Measurements from ENCODE around the gene FRMD5. TPM values are rescaled to one million over a fixed set of nuclear protein-coding genes. Genes with fewer than 3 reads are reported as not detected.

The FRMD5 gene
- polyA plus RNA-seq, 1 donor: 1.8 TPM

DNA sequence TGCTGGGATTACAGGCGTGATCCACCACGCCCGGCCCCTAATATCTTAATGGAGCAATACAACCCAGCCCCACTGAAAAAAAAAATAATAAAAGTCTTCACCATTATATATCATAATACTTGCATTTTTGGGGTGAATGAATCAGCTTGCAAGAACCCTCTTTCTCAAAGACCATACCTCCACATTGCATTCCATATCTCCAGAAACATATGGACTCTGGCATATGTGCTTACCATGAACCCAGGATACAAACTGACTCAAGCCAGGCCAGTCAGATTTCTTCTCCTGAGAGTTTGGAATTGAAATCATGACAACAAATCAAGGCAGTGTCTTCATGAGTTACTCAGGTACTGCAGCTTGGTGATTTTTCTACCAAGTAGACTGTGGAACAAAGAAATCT is 101.2 kb downstream of the FRMD5 start:
- DNase-seq: no peak

DNA sequence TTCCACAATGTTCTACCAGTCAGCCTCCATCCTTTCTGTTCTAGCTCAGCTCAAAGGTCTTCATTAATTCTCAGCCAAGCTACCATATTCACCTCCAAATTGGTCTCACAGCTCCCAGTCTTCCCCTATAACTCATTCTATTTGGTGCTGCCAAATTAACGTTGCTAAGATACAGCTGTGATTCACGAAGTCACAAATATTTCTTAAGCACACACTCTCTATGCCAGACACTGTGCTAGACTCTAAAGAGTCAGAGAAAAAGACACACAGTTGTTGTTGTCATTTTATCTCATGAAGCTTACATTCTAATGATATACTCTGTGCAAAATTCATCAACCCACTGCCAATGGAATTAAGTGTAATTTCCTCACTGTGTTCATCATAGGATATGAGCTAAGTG is 102.8 kb downstream of the FRMD5 start:
- no peak for DNase-seq

DNA sequence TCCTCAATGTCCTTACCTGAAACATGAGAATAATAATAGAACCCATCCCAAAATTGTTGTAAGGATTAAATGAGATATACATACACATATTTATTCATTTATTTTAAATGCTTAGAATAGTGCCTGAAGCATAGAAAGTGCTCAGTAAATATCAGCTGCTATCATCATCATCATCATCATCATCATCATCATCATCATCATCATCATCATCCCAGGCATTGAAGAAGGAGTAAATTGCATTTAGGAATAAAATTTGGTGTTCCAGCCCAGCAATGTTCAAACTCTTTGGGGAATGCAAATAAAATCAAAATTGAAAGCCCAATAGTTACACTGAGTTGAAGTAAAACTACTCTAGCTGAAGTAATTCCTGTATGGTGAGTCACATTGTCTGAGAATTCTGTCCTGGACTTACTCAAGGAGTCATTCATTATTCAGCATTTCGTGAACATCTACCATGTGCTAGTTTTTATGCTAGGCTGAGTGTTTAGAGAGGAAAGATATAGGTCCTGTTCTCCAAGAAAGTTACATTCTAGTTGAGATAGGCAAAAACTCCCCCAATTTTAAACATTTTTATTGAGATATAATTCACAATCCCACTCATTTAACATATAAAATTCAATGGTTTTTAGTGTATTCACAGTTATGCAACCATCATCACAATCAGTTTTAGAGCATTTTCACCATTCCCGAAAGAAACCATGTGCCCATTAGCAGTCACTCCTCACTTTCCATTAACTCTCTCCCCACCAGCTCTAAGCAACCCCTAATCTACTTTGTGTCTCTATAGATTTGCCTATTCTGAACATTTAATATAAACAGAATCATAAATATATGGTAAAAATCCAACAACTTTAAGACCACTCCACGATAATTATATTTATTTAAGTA is 107.2 kb downstream of the FRMD5 start:
- DNase-seq: no peak

DNA sequence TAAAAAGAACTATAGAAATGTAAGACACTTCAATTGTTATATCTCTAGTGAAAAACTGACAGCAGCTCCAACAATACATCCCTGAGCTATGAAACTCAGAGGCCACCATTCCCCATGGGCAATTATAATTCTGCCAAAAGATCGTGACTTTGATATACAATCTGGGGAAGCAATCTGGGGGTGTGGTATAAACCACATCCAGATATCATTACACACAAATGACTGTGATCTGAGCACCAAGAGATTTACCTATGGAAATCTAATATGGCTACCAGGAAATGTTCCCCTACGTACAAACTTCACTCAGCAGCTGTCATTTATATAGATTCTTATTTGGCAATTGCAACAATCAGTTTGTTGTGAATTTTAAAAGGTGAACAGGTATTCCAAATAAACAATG is 110.3 kb downstream of the FRMD5 start:
- no peak for DNase-seq

DNA sequence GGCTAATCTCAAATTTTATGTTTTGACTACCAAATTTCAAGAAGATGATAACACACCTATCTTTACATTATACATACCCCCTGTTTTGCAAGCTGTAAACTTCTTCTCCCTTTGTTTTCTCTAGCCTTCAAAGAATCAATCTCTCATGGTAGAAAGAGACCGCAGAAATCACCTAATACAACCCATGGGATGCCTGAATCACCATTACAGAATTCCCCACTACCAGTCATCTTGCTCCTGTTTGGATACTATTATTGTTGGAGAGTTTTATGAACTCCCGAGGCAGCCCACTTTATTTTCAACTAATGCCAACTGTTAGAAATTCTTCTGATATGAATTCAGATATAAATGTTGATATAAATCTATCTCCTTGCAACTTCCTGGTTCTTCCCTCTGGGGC is 110.9 kb downstream of the FRMD5 start:
- no peak for DNase-seq

DNA sequence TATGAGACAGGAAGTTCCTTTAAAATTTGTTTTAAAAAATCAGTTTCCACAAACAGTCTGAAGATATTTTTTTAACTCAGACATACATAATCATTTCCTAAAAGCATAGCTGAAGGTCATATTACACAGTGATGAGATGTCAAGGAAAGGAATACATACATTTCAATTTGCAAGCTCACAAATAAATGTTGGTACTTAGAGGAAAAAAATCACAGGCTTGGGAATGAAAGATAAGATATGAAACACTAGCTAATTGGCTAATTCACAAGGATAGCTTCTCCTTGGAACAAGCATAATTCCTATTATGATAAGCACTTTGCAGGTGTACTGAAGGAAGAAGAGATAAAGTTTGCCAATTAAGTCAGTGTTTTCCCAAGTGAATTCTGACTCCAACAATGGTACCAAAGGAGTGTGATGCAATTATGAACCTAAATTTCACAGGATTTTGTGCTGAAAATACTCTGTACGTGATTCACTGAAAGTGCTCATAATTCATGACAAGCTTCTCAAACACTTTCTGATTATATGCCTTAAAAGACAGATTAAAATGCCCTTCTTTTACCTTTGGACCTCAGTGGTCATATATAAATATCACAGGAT is 112.4 kb downstream of the FRMD5 start:
- DNase-seq: no peak

DNA sequence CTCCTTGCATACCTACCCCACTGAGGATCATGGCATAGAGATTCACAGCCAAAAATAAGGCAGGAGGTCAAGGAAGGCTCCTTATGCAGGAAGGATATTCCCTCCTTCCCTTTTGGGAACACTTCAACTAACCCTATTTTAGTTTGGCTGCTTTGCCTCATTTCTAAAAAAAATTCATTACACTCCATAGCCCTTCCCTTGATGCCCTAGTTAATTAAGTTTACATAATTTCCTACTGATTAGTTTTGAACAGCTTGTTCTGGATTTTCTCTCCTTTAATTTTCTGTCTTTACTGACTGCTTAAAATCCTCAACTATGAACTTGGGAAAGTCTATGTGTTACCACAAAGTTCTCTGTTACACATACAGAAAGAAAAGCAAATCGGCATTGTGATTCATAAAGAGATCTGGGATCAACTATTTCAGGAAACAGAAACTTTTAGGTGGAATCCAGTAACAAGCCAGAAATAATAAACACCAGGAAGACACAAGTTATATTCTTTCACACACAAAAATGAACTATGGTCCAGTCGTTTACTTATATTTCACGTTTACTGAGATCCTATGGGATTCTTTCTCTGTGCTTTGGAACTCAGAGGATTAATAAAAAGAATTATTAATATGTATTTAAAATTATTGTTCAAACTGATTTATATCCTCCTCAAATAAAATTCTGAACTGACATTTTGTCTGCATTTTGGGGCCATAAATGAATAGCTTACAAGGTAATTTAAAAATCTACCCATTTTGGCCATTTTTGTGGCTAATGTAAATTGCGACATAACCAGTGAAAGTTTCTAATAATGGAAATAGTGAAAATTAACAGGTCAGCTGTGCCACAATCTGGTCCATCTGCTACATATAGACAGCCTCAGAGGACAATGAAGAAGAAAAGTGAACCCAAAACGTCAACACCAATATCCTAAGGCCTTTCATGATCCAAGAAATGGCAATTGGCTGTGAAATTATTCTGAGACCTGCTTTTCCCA is 113.8 kb downstream of the FRMD5 start:
- no peak for DNase-seq

DNA sequence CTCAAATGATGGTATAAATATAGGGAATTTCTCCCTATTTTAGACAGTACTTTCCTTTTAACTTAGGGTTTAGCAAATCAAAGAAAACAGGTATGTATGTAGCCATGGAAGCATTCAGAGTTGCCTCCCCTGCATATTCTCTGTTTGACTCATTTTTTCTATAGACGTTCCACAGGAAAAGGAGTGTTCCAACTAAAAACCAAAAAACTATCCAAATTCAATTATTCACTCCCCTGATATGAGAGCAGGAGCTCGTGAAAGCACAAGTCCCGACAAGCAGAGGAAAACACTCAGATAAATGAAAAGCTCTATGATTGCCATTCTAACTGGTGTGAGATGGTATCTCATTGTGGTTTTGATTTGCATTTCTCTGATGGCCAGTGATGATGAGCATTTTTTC is 119.5 kb downstream of the FRMD5 start:
- DNase-seq: no peak

DNA sequence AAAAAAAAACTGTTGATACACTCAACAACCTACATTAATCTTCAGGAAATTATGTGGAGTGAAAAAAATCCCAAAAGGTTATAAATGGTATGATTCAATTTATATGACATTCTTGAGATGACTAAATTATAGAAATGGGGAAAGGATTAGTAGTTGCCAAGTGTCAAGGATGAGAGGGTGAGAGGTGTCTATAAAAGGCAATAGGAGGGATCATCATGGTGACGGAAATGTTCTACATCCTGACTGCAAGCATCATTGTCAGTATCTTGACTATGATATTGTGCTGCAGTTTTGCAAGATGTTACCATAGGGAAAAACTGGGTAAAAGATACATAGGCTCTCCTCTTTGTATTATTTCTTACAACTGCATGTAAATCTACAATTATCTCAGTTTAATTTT is 125.6 kb downstream of the FRMD5 start:
- DNase-seq: no peak

DNA sequence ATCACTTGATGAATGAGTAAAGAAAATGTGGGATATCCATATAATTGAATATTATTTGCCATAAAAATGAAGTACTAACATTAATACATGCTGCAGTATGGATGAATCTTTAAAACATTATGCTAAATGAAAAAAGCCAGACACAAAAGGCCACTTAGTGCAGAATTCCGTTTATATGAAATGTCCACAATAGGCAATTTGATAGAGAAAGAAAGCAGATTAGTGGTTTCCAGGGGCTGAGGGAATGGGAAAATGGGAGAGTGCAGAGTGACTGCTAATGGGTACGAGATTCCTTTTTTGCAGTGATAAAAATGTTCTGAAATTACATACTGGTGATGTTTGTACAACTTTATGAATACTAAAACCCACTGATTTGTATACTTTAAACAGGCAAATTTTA is 126.7 kb downstream of the FRMD5 start:
- no peak for DNase-seq

DNA sequence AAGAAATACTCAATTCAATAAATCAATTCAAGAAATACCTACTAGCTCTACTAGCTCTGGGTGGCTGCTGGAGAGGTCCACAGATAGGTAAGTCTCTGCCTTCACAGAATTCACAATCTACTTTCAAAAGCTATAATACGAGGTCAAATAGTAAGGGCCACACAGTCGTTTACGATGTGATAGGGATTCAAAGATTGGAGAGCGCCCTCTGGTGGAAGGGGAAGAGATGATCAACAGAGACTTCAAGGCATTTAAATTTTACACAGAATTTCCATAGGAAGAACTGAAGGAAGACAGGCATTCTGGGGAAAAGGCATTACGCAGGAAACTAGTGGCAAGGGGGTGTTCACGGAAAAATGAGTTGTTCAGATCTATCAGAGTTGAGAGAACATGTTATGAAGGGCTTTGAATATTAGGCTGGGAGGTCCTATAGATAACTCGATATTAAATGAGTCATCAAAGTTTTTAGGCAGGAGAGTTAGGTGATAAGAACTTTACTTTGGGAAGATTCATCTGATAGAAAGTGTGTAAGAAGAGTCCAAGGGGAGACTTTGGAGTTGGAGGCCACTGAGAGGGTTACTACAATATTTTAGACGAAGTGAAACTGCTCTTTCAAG is 128.8 kb downstream of the FRMD5 start:
- DNase-seq: peak; percentile 39

DNA sequence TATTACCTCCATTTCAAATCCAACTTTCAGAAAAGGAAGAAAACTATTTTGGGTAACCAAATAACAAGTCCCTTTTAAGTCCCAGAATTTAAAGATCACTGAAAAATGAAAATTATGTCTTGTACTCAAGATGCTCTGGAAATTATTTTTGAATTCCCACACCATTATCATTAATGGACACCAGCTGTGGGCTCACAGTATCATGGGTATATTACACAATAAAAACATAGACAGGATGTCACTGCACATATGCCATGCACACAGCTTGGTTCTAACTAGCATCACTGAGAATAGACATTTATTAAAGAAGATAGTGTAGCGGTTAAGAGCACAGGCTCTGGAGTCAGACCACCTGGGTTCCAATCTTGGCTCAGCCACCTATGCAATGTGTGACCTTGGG is 130.4 kb downstream of the FRMD5 start:
- DNase-seq: no peak

DNA sequence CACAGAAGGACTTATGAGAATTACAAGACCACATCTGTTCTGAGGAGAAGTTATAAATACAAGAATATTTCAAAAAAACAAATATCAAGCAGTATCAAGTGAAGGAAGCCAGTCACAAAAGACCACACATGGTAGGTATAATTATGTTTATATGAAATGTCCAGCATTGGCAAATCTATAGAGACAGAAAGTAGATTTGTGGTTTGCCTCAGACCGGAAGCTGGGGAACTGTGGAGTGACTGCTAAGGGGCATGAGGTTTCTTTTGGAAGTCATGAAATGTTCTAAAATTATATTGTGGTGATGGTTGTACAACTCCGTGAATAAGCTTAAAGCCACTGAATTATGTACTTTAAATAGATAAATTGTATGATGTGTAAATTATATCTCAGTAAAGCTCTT is 136.9 kb downstream of the FRMD5 start:
- no peak for DNase-seq

DNA sequence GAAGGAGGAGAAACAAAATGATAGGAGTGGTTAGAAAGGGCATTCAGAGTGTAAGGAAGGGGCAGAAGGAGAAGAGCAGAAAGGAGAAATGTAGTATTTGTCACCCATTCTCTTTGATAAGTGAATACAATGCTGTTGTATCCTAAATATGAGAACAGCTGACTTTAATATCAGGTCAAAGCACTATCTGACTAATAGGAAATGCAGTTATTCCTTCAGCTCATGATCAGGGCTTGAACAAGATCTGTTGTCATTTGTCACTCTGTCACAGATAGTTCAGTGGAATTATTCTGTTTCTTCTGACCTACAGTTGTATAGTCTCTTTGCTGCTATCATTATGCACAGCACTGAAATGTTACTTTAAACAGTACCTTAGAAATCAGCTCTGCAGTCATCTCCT is 149.4 kb downstream of the FRMD5 start:
- no peak for DNase-seq

DNA sequence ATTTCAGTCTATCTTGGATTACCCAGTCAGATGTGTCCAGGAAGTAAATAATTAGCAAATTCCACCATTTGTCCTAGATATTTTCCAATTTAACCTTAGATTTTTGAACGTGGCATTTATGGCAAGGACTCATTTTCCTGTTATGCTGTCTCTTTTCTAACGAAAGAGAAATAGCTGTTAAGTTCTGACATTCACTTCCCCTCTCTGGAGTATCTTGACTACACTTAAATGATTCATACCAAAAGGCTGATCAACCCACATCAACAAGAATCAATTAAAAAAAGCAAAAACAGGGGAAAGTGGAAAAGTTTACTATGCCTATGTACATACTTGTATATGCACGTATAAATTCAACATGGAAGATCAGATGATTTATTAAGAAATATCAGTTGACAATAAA is 149.9 kb downstream of the FRMD5 start:
- DNase-seq: no peak

DNA sequence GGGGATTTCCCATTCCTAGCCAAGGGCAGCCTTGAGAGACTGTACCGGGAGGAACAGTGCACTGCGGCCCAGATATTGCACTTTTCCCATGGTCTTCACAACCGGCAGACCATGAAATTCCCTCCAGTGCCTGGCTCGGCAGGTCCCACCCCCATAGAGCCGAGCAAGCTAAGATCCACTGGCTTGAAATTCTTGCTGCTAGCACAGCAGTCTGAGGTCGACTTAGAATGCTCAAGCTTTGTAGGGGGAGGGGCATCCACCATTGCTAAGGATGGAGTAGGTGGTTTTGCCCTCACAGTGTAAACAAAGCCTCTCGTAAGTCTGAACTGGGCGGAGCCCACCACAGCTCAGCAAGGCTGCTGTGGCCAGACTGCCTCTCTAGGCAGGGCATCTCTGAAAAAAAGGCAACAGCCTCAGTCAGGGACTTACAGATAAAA is 156.3 kb downstream of the FRMD5 start:
- peak; percentile 25 for DNase-seq

DNA sequence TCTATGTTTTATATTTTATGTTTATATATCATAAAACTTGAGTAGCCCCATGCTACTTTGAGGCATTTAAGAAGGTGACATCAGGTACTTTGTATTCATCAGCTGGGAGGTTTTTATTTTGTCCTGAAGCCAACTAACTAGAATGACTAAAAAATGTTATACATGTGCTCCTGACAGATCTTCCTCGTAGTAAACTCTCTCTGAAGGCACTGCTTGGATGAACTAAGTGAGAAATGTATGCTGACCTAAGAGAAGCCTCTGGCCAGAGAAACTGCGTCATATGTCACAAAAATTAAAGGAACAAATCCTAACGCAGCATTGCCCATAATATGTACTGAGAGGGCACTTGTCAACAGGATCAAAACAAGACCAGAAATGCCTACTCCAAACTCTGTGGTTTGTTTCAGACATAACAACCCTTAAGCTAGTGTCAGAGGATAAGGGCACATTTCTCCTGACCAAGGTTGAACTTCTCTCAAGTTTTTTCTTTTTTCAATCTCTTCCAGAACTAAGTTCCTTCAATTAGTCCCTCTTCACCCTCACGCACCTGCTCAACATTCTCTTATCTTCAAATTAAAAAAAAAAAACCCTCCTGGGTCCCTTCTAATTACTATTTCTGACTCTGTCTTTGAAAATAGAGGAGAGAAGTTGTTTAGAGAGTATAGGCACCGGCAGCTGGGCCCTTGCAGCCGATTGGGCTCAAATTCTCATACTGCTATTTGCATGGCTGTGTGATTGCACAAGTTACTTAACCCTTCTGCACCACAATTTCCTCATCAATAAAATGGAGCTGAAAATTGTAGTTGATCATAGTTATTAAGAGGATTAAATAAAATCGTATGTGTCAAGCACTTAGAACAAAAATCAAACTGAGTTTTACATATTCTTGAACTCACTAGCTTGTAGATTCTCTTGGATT is 159.0 kb downstream of the FRMD5 start:
- no peak for DNase-seq

DNA sequence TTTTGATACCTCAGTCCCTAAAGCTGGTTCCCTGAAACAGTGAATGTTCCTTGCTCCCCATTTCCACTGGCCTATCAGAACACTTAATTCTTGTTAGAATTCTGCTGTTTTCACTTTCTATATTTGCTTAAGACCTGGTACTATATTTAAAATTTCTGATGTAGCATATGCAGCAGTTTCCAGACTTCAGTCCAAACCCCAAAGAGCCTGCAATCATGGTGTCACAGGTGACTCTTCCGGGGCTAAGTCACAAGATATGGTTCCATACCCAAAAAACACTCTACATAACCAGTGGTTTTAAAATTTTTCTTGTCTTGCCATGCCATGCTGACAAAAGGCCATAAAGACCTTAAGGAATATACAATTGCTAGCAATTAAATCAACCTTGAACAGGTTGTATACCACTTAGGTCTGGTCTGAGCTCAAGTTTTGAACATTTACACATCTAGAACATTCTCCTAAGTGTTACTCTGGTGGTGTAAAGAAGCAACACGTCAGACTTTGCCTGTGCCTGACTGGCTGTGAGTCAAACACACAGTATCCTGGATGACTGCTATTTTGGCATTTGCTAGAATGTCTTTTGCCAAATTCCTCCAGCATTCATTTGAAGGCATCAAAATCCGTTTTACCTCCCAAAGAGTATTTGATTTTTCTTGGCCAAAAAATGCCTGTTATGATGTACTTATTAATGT is 160.0 kb downstream of the FRMD5 start:
- DNase-seq: no peak

DNA sequence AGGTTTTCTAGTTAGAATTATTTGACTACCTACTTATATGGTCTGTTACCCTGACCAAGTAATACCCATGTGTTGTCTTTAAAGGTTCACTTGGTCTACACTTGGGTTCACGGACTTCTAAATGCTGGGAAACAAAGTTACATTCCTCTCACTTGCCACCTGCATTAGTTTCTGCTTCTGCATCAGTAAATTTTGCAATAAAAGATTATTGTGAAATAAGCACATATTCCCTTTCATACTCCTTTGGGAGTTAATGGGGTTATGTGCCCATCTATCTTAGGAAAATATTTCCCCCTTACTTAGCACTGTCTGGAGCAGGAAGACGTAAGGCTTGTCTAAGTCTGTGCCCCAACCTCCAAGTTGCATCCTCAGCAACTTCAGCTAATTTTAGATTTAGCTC is 160.7 kb downstream of the FRMD5 start:
- DNase-seq: no peak

DNA sequence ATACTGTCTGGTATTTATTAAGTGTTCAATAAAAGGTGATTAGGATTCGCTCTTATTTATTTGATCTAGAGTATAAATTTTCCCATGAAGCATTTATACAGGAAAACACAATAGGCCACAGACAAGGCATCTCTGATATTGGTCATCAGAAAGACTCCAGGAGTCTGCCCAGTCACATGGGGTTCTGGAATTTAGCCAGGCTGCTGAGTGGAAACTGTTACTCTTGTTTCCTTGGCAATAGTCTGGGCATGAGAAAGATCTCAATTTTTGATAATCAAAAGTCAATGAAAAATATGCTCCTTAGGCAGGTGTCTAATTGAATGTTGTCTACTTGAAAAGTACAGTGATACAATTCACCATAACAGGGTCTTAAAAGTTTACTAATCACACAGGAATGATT is 161.2 kb downstream of the FRMD5 start:
- no peak for DNase-seq
